Cardiac muscle cell (in vitro differentiated cells and primary cell): ENCODE results near the gene MAP3K6. TPM values are rescaled to one million over a fixed set of nuclear protein-coding genes. Genes with fewer than 3 reads are reported as not detected.

ENCODE experiments used
- DNase-seq, 2 donors: peaks; one replicate each; pipeline versions ENCODE4 v3.0.0 to v3.0.0-alpha.2; 2010 to 2017; ENCODE audit warnings: low read depth in 1 of 2, low spot score in 1 of 2
- H3K27ac ChIP-seq: fragments of 200-600 bp; sonication (generic); 2 replicates; pipeline ENCODE4 v1.5.1; 2016
- H3K27me3 ChIP-seq: fragments of 200-600 bp; sonication (generic); 2 replicates; pipeline ENCODE4 v1.6.0; 2016; ENCODE audit warnings: control low read depth
- H3K36me3 ChIP-seq: fragments of 200-600 bp; sonication (generic); 2 replicates; pipeline ENCODE4 v1.5.1; 2016; ENCODE audit warnings: control low read depth
- H3K4me1 ChIP-seq: fragments of 200-600 bp; sonication (generic); 2 replicates; pipeline ENCODE4 v1.8.1; 2017; ENCODE audit warnings: low read depth, mild to moderate bottlenecking, mixed run types
- H3K4me3 ChIP-seq: fragments of 200-600 bp; sonication (generic); 2 replicates; pipeline ENCODE4 v1.5.1; 2016; ENCODE audit warnings: mild to moderate bottlenecking
- H3K9me3 ChIP-seq: fragments of 200-600 bp; sonication (generic); 2 replicates; pipeline ENCODE4 v1.5.1; 2017; ENCODE audit warnings: low read depth, mild to moderate bottlenecking, control low read depth
- CTCF ChIP-seq: IDR thresholded peaks from 2 replicates; pipeline ENCODE4 v1.5.1; 2012; ENCODE audit warnings: low read depth, mild to moderate bottlenecking, low read length
- polyA plus RNA-seq: library from polyadenylated mRNA; unstranded; fragments of >200 nt; fragmentation: Nextera tagmentation; extraction: Ambion mirVana; gene quantifications from 2 replicates; pipeline ENCODE4 v1.2.1, GENCODE V29; 2016
- total RNA-seq: library from RNA; depleted of rRNA; stranded (reverse); fragments of >200 nt; gene quantifications from 2 replicates; pipeline ENCODE4 v1.2.3, GENCODE V29; 2016

The MAP3K6 gene
- total and polyA plus RNA-seq, 2 experiments from 2014 or later, result 13.6 to 17.8 TPM

- TF ChIP-seq CTCF, result peak; percentile 95
- H3K4me3 ChIP-seq, result no peak overlapping the region
- peak; percentile 71 to 80 for DNase-seq
- no peaks in the 10 kb centered on the region for H3K9me3 ChIP-seq
- H3K36me3 ChIP-seq, result no peaks in the 10 kb centered on the region
- H3K27me3 ChIP-seq, result no peaks in the 10 kb centered on the region
- H3K4me1 ChIP-seq, result peaks cover 11% of the 10 kb centered on the region
- no peak overlapping the region for H3K27ac ChIP-seq
These were observed 28.9 kb upstream of the MAP3K6 start for GRCh38 chr1:27395441-27396195.

GRCh38 chr1:27394925-27395324 lies 28.2 kb upstream of the MAP3K6 start:
- Histone ChIP-seq H3K36me3 (no peaks in the 10 kb centered on the region), H3K27ac (no peak overlapping the region), H3K4me1 (peaks cover 11% of the 10 kb centered on the region), H3K27me3 (no peaks in the 10 kb centered on the region), H3K4me3 (no peak overlapping the region), H3K9me3 (no peaks in the 10 kb centered on the region)
- no peak for TF ChIP-seq CTCF
- DNase-seq, result no peak

GRCh38 chr1:27394282-27394658 lies 27.5 kb upstream of the MAP3K6 start:
- DNase-seq, result no peak
- Histone ChIP-seq H3K27me3 (no peaks in the 10 kb centered on the region), H3K4me3 (no peak overlapping the region), H3K27ac (no peak overlapping the region), H3K4me1 (peaks cover 8% of the 10 kb centered on the region), H3K36me3 (no peaks in the 10 kb centered on the region), H3K9me3 (no peaks in the 10 kb centered on the region)
- no peak for TF ChIP-seq CTCF

GRCh38 chr1:27393641-27394281 lies 27.0 kb upstream of the MAP3K6 start:
- Histone ChIP-seq H3K27me3 (no peaks in the 10 kb centered on the region), H3K9me3 (no peaks in the 10 kb centered on the region), H3K27ac (no peak overlapping the region), H3K4me3 (no peak overlapping the region), H3K4me1 (peaks cover 3% of the 10 kb centered on the region), H3K36me3 (no peaks in the 10 kb centered on the region)
- no peak for TF ChIP-seq CTCF
- DNase-seq, result no peak

- no peaks in the 10 kb centered on the region for H3K9me3 ChIP-seq
- H3K27me3 ChIP-seq, result no peaks in the 10 kb centered on the region
- peaks cover 3% of the 10 kb centered on the region for H3K4me1 ChIP-seq
- no peaks in the 10 kb centered on the region for H3K36me3 ChIP-seq
- no peak overlapping the region for H3K27ac ChIP-seq
- H3K4me3 ChIP-seq, result peak overlapping the region; percentile 53
- no peak for DNase-seq
- peak; percentile 40 for TF ChIP-seq CTCF
These were observed 26.2 kb upstream of the MAP3K6 start for GRCh38 chr1:27392778-27393635.
